ENCODE data around the gene UBE2D4.

The UBE2D4 gene

DNA sequence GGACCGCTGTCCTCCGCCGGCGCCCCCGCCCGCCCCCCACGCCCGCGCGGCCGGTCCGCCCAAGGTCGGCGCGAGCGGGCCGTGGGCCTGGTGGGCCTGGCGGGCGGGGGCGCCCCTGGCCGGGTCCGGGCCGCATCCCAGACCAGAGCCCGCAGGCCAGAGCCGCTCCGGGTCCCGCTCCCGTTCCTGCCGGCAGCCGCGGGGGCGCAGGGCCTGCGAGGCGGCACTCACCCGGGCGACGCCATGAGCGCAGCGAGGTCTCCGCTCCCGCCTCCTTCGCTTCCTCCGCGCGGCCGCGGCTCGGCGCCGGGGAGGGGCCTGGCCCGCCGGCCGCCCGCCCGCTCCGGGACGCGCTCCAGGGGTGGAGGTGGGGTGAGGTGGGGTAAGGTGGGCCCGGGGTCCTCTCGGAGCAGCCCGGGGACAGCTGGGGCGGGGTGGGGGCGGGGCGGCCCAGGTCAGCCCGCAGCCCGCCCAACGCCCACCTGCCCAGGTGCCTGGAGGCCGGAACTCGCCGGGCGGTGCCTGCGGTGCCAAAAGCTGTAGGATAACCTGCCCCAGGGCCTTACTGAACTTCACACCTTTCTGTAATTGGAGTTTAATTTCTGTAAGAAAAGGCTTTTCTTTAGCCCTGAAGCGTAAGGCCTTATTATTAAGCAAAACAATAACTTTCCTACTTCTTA is 19.8 kb upstream of the UBE2D4 start, which contains the start of gene URGCP:
Gene URGCP (minus strand): TSS at position 266 of the 680 bp plus-strand sequence. CDS start 21 bp downstream, at position 245.
- peak in 1 of 2 donors; percentile 18 for DNase-seq (ENCODE audit: extremely low read depth in 1 of 2, low read depth in 1 of 2)

DNA sequence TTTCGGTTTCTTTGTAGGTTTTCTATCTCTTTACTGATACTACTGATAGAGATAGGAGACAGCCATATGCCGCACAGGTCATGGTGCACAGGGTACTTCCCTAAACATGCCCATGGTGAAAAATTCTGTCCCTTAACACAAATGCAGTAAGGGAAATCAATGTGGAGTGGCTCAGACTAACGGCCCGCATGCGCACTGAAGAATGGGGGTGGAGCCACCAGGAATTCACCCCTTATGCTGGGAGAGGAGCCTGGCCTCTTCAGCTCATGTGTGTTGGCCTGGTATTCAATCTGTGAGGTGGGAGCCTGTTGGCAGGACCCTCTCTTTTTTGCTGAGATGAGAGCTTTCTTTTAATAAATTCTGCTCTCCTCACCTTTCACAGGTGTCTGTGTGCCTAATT is 11.4 kb upstream of the UBE2D4 start:
- no peak for DNase-seq (ENCODE audit: extremely low read depth in 1 of 2, low read depth in 1 of 2)

DNA sequence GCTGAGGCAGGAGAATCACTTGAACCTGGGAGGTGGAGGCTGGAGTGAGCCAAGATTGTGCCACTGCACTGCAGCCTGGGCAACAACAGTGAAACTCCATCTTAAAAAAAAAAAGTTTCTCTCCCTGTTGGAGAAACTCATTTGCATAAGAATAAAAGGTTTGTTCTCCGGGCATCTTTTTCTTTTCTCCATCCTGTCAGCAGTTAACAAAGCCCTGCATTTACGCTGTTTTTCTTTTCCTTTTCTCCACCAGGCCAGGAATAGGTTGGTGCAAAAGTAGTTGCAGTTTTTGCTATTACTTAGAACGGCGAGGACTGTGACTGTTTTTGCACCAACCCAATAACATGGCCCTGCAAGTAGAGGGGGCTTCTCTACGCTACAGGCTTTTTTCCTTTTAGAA is 10.3 kb upstream of the UBE2D4 start:
- no peak for DNase-seq (ENCODE audit: extremely low read depth in 1 of 2, low read depth in 1 of 2)

DNA sequence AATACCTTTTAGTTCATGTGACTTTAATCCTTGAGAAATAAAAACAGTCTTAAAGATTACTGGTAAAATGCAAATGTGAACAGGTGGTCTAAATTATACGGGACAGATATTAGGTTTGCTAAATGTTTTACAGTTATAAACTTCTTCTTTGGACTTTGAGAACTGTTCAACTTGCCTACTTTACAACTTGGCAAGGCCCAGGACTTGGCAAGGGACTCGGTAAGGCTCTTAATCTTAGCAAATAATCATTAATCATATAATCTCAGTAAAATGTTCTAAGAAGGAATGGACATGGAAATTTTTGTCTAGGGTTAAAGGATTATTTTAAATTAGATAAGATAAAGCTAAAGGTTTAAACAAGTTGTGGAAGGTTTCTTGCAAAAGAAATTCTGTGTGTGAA is 4.8 kb upstream of the UBE2D4 start:
- DNase-seq (ENCODE audit: extremely low read depth in 1 of 2, low read depth in 1 of 2) = no peak

DNA sequence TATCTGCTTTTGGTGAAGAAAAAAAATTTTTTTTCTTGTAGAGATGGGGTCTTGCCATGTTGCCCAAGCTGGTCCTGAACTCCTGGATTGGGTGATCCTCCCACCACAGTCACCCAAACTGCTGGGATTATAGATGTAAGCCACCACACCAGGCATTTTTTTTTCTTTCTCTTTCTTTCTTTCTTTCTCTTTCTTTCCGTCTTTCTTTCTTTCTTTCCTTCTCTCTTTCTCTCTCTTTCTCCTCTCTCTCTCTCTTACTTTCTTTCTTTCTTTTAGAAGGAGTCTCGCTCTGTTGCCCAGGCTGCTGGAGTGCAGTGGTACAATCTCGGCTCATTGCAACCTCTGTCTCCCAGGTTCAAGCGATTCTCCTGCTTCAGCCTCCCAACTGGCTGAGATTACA is 3.5 kb upstream of the UBE2D4 start:
- DNase-seq (ENCODE audit: extremely low read depth in 1 of 2, low read depth in 1 of 2) = no peak

DNA sequence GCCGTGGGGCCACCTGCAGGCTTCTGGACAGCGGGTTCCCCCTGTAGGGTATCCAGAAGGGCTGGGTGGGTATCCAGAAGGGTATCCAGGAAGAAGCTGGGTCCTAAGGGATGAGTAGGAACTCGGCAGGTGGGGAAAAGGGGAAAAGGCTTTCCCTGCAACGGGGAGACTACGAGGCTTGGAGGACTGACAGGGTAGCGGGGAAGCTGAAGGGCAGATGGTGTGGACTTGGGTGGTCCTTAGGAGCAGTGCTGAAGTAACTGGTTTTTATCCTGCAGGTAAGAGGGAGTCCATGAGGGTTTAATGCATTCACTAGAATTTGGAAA is 525 bp downstream of the UBE2D4 start:
- DNase-seq (ENCODE audit: extremely low read depth in 1 of 2, low read depth in 1 of 2) = no peak

DNA sequence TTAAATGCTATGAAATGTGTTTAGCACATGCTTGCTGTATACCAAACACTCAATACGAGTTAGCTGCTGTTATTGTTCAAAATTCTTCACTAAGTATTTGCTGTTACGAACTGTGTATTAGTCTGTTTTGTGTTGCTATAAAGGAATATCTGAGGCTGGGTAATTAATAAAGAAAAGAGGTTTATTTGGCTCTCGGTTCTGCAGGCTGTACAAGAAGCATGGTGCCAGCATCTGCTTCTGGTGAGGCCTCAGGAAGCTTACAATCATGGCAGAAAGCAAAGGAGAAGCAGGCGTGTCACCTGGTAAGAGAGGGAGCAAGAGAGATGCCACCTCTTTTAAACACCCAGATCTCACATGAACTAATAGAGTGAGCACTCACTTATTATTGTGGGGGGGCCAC is 1.6 kb downstream of the UBE2D4 start:
- no peak for DNase-seq (ENCODE audit: extremely low read depth in 1 of 2, low read depth in 1 of 2)

DNA sequence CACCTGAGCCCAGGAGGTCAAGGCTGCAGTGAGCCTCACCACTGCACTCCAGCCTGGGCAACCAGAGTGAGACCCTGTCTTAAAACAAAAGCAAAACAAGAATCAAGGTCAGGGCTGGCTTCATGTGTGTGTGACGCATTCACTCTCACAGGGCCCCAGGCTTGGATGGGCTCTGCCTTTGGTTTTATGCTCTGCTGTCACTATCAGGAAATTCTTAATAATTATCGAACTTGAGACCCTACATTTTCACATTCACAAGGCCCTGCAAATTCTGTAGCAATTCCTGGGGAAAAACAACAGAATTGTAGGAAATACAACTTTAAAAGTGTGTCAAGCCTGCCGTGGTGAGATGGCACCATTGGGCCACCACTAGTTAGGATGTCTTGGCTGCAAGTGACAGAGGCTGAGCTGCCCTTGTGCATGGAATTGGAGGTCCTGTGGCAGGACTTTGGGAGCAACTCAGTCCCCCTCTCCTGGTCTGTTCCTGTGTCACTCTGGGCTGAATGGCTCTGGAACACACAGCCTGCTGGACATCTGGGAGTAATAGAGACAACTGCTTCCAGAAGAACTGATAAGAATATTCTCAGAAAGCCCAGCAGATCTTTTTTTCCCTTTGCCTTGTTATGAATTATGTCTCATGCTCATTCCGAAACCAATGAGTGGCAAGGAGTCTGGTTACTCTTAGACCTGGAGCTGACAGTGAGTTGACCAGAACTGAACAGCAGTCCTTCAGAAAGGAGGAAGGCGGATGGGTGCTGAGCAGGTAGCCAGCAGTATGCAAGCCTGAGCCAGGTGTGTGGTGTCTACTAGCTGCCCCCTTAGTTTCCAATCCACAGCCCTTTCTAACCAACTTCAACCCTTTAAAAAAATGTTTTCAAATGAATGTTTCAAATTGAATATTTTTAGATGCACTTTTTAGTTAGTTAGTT is 3.6 kb downstream of the UBE2D4 start:
- DNase-seq (ENCODE audit: extremely low read depth in 1 of 2, low read depth in 1 of 2) = no peak

DNA sequence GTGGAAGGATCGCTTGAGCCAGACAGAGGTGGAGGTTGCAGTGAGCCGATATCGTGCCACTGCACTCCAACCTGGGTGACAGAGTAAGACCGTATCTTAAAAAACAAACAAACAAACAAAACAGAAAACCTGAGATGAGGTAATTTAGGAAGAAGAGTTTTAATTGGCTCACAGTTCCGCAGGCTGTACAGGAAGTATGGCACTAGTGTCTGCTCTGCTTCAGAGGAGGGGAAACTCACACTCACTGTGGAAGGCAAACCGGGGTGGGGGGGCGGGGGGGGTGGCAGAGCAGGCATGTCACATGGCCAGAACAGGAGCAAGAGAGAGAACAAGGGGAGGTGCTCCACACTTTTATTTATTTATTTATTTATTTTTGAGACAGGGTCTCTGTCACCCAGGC is 5.1 kb downstream of the UBE2D4 start:
- no peak for DNase-seq (ENCODE audit: extremely low read depth in 1 of 2, low read depth in 1 of 2)

DNA sequence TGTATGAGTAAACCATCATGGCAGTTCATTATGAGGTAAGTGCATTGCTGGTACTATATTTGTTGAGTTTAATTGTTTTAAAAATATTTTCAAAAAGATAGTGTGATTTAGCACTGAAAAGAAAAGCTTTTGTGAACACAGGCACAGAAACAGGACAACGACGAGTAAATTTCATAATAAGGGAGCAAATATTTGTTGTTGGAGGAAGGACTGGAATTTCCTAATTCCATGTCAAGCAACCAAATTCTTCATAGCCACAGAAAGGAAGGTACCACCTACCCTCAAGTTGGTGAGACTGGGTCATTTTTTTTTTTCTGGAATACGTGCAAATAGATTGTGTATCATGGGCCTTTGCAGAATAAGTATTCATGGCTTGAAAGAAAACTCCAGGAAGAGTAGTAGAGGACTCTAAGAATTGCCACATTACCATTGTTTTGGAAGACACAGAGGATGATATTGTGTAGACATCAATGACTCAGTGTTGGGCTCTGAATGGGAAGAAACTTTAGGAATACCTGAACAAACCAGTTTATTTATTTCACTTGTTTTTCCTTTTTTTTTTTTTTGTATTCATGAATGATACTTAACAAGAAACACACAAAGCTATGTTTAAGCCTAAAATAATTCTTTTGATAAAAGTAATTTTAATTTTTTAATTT is 7.8 kb downstream of the UBE2D4 start:
- no peak for DNase-seq (ENCODE audit: extremely low read depth in 1 of 2, low read depth in 1 of 2)

DNA sequence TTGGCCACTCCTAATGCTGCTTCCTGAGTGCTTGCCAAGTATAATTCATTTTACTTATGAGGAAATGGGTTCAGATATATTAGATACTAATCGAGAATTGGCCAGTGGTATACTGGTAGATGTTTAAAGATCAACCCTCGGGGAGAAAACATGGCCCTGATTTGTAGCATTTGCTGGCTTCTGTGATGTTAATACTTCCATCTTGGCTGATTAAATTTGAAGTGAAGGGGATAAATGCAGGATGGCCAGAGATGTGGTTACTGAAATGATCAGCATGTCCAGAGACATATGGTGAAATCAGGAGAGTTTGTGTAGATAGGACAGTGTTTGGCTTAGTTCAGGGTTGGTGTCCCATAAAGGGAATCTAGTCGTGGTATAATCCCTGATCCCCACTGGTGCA is 11.2 kb downstream of the UBE2D4 start:
- no peak for DNase-seq (ENCODE audit: extremely low read depth in 1 of 2, low read depth in 1 of 2)

DNA sequence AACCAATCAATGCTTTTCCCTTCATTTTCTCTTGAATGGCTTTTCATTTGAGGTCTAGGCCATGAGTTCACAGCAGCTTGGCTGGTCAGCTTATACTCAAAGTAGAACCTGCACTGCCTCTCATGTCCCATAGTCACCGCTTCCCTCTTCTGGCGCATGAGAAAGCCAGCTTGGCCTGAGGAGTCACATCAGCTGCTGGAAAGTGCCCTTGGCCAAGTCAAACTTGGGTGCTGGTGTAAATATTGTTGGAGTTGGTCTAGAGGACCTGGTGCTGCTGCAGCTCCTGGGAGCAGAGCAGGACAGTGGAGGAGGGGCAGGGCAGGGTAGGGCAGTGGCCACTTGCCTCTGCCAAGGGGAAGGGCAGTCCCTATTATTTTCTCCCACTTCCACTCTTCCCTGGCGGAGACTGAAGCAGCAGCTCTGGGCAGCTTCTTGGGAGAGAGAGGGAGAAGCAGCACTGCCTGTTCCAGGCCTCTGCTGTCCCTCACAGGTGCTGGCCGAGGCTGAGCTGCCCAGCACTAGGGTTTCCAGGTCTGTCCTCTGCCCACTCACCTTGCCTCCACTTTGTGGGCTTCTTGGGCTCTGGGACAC is 12.8 kb downstream of the UBE2D4 start:
- DNase-seq (ENCODE audit: extremely low read depth in 1 of 2, low read depth in 1 of 2) = no peak

DNA sequence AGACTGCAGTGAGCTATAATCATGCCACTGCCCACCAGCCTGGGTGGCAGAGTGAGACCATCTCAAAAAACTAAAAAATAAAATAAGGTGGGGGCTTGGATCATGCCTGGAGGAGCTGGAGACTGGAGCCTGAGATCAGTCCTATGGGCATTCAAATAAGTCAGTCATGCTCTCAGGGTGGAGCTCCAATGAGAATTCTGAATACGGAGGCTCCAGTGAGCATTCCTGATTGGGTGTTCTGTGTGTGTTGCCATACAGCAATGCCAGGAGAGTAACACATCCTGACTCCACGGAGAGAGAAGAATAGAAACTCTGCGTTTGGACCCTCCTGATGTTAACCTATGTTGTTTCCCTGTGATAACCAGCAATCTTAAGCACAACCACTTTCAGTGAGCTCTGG is 16.0 kb downstream of the UBE2D4 start:
- DNase-seq (ENCODE audit: extremely low read depth in 1 of 2, low read depth in 1 of 2) = no peak

DNA sequence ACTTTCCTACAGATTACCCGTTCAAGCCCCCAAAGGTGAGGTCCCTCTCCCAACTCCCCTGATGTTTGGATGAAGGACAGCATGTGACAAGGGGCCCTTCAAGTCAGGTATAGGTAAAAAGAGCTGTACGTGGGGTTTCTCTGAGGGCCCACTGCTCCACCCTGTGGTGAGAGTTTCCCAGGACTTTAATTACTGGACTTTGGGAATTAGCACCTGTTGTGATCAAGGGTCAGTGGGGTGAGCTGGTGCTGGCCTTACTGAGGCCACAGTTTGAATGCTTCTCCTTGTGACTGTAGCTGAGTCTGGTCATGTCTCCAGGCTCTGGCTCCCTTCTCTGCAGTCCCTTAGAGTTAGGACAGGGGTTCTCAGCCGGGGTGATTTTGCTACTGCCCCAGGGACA is 16.8 kb downstream of the UBE2D4 start:
- DNase-seq (ENCODE audit: extremely low read depth in 1 of 2, low read depth in 1 of 2) = no peak

DNA sequence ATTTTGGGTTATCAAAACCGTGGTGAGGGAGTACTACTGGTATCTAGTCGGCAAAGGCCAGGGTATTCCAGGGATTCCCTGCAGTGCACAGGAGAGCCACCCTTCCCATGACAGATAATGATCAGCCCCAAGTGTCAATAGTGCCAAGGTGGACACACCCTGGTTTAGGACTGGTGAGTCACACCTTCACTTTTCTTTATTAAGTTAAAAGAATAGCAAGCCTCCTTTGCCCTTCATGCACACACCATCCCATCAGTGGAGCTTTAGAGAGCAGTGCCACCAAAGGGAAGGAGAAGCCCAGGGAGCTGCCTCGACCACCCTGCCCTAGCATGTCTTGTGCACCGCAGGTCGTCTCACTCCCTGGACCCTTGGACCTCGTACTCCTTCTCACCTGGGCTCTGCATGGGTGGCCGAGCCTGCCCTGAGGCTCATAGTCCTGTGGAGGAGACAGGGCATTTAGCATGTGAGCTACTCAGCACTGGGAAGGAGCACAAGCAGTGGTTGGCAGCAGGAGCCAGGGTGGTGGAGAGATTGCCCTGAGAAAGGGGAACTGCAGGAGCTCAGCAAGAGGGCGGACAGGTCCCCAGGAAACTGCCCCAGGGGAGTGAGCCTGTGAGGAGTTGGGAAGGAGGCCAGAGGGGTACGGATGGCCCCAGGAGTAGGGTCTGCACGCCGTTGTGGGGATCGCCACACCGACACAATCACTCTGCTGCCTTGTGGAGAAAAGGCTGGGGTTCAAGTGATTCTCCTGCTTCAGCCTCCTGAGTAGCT is 17.4 kb downstream of the UBE2D4 start:
- no peak for DNase-seq (ENCODE audit: extremely low read depth in 1 of 2, low read depth in 1 of 2)

DNA sequence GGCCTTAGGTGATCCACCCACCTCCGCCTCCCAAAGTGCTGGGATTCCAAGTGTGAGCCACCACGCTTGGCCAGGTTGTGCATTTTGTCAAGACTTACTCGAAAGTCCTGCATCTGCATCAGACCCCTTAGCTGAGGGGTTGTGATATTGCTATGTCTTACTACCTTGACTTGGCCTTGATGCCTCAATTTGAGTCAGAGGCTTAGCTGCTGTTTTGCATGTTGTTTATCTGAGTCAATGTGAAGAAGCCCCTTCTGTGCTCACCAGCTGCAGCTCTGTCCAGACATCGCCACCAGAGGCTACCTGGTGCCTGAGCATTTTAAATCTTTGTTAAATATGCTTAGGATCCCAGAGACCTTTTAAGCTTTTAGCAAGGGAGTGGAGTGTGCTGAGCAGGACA is 18.1 kb downstream of the UBE2D4 start:
- no peak for DNase-seq (ENCODE audit: extremely low read depth in 1 of 2, low read depth in 1 of 2)

DNA sequence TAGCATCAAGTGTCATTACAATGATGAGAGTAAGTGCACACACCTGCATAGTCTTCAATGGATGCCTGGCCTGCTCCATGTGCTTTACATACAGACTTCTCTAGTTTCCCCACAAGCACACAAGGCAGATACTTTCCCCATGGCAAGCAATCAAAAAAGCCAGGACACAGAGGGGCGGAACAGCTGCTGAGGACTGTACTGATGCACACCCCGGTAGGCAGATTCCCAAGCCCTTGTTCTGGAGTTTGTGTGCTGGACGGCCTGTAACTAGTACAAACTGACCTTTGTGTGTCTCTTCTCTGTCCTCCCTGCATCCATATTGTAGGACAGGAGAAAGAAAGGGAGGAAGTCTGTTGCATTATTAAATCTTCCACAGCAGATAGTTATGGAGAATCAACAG is 25.8 kb downstream of the UBE2D4 start:
- DNase-seq (ENCODE audit: extremely low read depth in 1 of 2, low read depth in 1 of 2) = no peak

DNA sequence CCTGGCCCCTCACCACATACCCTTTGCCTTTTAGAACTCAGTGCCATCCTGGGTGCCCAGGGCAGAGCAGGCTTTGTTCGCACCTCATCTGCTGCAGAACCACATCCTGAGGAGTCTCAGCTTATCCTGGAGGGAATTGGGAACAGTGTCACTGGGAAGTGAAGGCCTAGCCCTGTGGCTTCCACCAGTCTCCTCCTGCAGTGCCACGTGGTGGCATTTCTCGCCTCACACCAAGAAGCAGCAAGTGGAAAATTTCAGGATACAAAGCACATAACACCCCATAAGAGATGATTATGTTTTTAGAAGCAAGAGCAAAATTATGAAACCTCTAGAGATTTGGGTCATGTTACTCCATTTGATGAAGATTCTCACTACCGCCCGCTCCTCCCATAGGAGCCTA is 26.8 kb downstream of the UBE2D4 start:
- DNase-seq (ENCODE audit: extremely low read depth in 1 of 2, low read depth in 1 of 2) = no peak

DNA sequence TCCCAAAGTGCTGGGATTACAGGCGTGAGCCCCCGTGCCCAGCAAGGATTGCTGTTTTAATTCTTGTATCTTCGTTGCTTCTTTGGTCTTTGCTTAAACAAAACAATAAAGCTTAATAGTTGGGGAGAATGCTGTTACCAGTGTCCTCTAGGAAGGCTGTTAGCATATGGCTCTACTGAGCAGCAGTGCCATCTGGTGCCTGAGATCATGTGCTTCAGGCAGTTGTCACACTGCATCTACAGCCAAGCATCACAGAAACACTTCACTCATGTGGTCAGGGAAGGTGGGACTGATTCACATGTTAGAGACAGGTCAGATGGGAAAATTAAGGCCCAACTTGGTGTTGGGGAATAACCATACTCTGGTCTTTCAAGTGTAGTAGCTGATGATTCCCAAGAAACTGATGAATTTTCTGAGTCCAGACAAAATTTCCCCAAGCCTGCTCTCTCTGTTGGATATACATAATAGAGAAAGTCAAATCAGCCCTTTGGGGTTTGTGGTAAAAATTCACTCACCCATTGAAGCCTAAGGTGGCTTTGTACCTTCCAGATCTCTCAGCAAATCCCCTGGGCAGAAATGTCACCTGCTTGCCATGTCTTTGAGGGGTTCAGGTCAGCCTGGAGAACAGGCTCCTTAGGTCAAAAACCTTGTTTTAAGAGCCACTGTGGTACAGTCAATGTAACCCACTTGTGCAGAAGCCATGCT is 28.4 kb downstream of the UBE2D4 start:
- no peak for DNase-seq (ENCODE audit: extremely low read depth in 1 of 2, low read depth in 1 of 2)

DNA sequence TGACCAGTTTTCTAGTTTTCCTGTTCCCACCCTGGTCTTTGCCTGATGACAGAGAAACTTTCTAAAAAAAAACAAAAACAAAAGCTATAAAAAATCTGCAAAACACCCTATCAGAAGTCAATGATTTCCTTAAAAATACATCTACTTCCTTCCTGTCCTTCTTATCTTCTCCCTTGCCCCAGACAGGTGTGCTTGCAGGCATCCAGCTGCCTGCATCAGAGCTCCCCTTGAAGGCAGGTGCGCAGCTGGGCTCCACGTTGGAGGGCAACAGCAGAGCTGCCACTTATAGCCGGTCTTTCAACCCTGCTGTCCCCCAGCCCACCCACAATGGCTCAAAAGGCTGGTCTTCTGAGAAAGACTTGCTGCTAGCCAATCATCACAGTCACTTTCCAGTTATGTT is 29.8 kb downstream of the UBE2D4 start:
- DNase-seq (ENCODE audit: extremely low read depth in 1 of 2, low read depth in 1 of 2) = no peak
